Pulmonary artery endothelial cell (primary cell): ENCODE data around the gene NRSN1. TPM values are rescaled to one million over a fixed set of nuclear protein-coding genes. Genes with fewer than 3 reads are reported as not detected.

Experiments
- DNase-seq: peaks from one replicate; pipeline ENCODE4 v3.0.0-alpha.2; 2011; ENCODE audit warnings: low read depth, low spot score
- total RNA-seq: library from RNA; depleted of rRNA; stranded (reverse); fragments of >200 nt; gene quantifications from 2 replicates; pipeline ENCODE4 v1.2.3, GENCODE V29; 2014

Gene NRSN1, protein sequence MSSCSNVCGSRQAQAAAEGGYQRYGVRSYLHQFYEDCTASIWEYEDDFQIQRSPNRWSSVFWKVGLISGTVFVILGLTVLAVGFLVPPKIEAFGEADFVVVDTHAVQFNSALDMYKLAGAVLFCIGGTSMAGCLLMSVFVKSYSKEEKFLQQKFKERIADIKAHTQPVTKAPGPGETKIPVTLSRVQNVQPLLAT
- not detected in 2 replicates for total RNA-seq

DNA sequence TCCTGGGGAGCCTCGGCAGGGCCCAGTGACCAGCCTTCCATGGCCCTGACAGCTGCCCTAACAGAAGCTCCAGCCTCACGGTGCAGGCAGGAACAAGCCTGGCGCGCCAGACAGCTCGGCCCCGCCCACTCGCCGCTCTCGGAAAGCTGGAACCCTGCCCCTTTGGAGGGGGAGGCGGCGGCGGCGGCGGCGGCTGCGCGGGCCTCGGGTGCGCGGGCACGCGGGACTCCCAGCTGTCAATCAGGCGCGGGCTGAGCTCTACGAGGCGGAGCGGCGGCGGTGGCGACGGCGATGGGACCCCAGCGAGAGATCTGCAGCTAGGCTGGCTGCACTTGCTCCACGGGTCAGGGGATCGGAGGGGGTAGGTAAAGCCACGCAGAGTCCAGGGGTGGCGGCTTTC lies at the start of gene NRSN1:
TSS of gene NRSN1 (plus strand) at position 236 of the 400 bp plus-strand sequence. CDS start 8,113 bp downstream, outside the sequence.
- DNase-seq = no peak

GRCh38 chr6:24078200-24078599 lies 47.8 kb upstream of the NRSN1 start:
- no peak for DNase-seq

DNA sequence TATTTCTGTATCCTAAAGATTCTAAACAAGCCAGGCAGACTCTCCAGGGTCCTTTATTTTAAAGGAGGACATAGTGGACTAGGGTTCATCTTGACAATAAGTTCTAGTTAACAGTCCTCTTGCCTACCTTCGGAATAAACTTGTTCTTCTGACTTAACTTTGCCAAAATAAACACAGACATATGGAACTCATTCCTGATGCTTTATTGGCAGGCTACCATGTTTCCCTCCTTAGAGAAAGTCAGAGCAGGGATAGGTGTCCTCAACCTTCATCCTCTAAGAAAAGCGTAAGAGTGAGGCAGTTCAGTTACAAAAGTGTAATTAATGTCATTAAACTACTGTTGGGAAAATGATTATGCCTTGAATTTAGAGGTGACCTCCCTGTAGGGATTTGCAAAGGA lies 46.9 kb upstream of the NRSN1 start:
- DNase-seq = no peak

DNA sequence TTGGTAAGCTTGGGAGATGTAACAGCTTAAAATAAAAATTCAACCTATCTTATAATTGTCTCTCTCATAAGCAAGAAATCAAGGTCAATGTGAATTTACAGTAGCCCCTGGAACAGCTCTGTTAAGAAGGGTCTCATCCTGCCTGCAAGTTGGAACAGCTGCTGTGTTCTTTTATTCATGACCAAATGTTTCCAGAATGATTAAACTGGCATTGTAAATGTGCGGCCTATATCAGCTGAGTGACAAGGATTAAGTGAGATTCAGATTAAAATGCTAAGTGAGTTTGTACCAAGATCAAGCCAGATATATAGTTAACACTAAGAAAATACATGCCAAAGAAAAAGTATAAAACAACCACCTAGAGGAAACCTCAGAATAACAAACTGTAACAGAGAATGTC lies 45.3 kb upstream of the NRSN1 start:
- no peak for DNase-seq

DNA sequence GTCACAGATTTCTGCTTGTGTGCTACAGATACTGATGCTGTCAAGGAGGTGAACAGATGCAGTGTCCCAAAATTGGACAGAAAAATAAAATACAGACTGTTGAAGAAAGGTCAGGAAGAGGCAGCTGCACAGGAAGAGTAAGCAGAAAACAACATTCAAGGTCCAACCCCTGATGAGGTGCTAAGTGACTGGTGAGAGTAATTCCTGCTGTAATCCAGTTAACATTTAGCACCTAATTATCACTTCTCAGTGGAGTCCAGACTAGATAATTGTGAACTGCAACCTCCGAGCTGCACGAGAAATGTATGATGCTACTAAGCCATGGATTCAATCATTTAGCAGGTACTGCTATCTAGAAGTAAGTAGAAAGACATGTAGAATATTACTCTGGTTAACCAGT lies 36.3 kb upstream of the NRSN1 start:
- no peak for DNase-seq

GRCh38 chr6:24092407-24092806 lies 33.6 kb upstream of the NRSN1 start:
- DNase-seq = no peak

- DNase-seq = no peak
These were observed 32.6 kb upstream of the NRSN1 start for GRCh38 chr6:24093381-24093780.

DNA sequence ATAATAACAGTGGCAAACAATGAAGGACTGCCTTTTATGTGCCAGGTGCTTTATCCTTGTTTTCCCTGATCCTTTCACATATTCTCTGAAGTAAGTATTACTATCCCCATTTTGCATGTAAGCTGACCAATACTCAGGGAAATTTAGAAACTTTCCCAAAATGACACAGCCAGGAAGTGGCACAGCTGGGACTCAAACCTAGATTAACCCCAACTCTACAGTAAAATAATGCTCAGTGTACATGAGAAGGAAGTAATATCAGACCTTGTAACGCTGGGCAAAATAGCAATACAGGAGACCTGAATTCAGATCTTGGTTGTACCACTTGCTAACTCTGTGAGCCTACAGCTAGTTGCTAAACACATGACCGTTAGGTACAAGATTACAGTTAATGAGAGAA lies 26.8 kb upstream of the NRSN1 start:
- no peak for DNase-seq

DNA sequence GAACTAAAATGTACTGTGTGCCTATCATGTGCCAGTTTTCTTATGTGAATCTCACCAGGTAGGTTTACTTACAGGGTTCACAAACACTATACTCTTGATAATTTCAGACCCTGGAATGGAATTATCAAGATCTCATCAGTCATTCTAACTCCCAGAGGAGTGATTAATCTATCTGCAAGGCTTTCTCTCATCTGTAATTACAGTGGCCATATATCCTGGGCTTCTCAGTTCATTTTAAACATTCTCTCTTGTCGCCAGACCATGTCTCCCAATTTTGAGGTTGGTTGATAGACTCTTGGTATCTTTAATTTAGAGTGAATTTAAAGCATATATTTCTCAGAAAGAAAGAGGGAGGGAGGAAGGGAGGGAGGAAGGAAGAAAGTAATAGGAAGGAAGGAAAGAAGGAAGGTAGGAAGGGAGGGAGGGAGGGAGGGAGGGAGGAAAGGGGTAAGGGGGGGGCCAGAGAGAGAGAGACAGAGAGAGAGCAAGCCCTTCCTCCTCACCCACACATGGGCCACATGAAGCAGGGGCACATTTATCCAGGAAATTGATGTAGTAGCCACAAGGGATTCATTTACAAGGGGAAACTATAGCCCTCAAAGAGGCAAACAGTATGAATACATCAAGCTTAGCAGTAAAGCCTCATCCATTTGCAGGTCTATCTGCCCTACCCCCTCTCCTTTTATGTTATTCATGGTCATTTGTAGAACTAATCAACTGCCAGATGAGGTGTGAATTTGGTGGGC lies 25.8 kb upstream of the NRSN1 start:
- DNase-seq = no peak

GRCh38 chr6:24100770-24101155 lies 25.3 kb upstream of the NRSN1 start:
- DNase-seq = no peak

DNA sequence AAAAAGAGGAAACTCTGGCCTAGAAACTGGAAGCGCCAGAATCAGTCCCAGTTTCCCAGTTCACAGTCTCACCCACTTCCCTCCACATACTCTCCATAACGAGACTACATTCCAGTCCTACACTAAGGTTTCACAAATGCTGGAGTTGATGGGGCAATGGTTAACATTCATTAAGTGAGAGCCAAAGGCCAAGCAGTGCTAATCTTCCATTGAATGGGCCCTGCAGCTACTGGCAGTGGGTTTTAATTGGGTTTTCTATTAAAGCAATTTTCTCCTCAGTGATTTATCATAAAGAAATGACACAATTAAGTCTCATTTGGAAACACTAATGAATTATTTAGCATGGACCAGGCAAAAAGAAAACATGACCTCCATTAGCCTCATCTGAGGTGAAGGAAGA lies 20.8 kb upstream of the NRSN1 start:
- DNase-seq = no peak

DNA sequence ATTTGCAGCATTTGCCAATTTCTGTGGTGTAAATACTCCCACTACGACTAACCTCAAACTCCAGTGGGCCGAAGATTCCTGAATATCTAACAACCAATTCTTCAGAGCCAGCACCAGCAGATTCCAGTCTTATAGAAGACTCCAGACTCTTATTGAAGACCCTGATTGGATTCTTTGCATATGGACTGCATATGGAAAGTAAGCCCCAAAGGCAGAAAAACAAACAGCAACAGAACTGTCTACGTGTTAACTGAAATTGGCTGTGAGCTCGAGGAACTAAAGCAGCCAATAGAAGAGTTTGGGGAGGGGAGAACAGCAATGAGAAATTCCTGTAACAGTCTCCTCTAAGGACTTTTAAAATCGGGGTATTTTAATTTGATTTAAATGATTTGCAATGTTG lies 19.7 kb upstream of the NRSN1 start:
- no peak for DNase-seq

DNA sequence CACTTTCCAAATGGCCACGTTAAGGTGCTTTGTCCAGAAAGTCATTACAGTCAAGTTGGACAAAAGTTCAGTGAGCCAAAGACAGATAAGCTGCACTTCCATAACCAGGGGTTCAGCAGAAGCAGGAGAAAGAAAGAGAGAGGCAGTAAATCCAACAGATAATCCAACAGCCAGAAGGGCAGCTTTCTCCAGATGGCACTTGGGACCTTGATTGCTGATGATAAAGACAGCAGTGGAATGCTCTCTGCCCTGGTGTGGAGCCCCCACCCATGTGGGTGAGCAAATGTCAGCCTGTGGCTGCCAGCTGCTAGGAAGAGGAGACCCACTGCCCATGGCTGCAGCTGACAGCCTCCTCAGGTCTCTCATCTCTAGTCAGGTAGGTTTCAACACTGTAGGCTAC lies 18.7 kb upstream of the NRSN1 start:
- DNase-seq = no peak

- no peak for DNase-seq
These were observed 18.0 kb upstream of the NRSN1 start for GRCh38 chr6:24108056-24108455.

DNA sequence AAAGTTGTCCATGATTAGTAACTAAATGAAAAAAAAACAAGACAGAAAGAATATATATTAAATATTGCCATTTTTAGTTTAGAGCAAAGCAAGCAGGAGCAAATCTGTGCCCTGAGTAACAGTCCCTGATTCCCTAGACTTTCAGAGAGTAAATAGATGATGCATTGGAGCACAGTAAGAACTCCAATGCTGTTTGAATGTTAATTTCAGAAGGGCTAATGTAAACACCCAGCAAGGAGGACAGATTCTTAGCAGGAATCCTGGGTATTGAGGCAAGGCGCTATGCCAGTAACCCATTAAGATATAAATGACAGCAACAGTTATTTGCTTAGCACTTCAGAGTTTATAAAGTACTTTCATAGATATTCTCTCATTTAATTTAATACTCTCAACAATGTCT lies 15.6 kb upstream of the NRSN1 start:
- DNase-seq = no peak

DNA sequence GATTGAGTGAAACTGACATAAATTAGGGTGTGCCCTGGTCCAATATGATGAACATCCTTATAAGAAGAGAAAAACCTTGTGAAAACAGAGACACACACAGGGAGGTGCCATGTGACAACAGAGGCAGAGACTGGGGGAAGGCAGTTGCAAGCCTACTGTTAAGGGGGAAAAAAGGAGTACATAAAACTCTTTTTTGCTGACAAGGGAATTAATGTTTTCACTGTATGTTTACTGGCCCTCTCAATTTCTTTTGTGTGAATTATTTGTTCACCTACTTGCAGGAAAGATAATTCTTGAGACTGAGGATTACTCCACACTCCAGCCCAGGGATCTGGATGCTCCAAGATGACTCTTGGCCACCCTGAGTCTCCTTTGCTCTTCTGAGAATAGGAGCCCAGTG lies 12.1 kb upstream of the NRSN1 start:
- DNase-seq = no peak

- DNase-seq = no peak
These were observed 9.0 kb upstream of the NRSN1 start for GRCh38 chr6:24117021-24117420.

GRCh38 chr6:24122139-24122538 lies 3.9 kb upstream of the NRSN1 start:
- no peak for DNase-seq

GRCh38 chr6:24126586-24127192 lies 674 bp downstream of the NRSN1 start:
- DNase-seq = no peak

DNA sequence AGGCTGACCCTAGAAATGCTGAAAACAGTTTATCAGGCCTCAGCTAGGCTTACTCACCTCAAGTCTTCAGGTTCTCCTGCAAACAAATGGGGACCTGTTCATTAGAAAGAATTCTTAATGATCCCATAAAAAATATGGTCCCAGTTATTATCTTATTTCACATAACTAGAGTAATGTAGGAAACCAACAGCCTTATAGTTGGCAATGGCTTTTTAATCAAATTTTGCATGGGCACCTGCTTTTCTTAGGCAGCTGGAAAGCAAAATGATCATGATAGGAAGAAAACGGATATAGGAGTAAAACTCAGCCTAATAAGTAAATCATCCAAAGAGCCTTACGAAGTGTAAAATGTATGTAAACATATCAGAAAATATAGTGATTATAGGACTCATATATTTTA lies 1.3 kb downstream of the NRSN1 start:
- no peak for DNase-seq

GRCh38 chr6:24131751-24132150 lies 5.7 kb downstream of the NRSN1 start:
- DNase-seq = no peak

DNA sequence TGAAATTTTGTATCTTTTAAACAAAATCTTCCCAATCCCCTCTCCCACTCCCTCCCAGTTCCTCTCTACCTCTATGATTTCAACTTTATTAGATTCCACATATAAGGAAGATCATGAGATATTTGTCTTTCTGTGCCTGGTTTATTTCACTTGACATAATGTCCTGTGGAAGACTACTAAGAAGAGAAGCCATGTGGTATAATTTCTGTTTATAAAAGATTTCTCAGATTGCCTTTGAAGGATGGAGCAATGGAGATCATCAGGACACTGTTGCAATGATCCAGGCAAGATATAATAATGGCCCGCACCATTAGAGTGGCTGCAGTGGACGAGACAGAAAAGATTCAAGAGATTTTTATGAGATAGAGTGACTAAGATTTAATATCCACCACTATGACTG lies 13.1 kb downstream of the NRSN1 start:
- DNase-seq = no peak

GRCh38 chr6:24139639-24140038 lies 13.6 kb downstream of the NRSN1 start:
- no peak for DNase-seq
